Right hindlimb (tissue), 1 donor: ENCODE results near the gene DNAH6.
A peak's percentile ranks its signal among the peaks of the same experiment; 100 is the strongest.
"Not testable (repeated sequence)": the region's sequence is repeated elsewhere in the genome, so short reads cannot be mapped to it uniquely, and the experiment has no call there.

Experiments used
- DNase-seq: peaks from one replicate; pipeline ENCODE4 v3.0.0-alpha.2; 2018

DNAH6 gene, protein sequence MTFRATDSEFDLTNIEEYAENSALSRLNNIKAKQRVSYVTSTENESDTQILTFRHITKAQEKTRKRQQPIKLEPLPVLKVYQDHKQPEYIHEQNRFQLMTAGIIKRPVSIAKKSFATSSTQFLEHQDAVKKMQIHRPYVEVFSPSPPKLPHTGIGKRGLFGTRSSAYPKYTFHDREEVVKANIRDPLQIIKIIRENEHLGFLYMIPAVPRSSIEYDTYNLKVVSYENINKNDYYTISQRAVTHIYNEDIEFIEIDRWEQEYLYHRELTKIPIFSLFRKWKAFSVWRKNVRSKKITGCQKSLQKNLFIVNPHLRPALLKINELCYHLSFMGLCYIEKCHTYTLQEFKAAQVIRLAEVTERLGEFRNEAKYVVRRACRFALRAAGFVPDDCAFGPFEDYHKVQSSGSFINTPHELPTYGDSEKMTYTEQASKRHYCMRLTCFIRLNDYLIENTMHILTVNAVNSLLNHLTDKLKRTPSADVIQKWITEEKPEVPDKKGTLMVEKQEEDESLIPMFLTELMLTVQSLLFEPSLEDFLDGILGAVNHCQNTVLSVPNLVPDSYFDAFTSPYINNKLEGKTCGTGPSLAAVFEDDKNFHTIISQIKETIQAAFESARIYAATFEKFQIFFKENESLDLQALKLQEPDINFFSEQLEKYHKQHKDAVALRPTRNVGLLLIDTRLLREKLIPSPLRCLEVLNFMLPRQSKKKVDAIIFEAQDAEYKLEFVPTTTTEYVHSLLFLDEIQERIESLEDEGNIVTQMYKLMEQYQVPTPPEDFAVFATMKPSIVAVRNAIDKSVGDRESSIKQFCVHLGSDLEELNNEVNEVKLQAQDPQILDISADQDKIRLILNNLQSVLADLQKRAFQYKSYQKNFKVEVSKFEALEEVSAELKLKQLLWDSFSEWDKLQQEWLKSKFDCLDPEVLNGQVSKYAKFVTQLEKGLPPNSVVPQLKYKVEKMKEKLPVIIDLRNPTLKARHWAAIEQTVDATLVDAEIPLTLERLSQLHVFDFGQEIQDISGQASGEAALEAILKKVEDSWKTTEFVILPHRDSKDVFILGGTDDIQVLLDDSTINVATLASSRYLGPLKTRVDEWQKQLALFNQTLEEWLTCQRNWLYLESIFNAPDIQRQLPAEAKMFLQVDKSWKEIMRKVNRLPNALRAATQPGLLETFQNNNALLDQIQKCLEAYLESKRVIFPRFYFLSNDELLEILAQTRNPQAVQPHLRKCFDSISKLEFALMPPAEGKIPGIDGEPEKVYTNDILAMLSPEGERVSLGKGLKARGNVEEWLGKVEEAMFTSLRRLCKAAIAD (N-terminal part only)

GRCh38 chr2:84516234-84516986 is at the start of gene DNAH6:
Gene DNAH6 (plus strand): TSS chr2:84516498. CDS start chr2:84517827, 1,329 bp downstream.
- peak; percentile 97 for DNase-seq

DNA sequence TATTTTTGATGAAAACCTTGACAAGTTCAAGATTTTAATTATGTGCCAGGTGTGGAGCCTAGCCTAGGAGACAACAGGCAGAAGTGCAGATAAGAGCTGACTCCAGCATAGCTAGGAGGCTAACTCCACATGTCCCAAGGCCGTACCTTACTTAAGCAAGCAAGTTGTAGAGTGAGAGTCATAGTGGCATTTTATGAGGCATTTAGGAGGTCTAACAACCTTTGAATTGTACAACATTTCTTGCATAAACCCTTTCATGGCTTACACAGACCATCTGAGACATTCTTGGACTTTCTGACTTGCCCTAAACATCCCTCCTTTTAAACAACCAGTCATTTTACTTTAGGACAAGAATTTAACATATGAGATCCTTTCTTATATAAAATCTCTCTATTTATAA is 48.9 kb upstream of the DNAH6 start:
- DNase-seq = no peak

- DNase-seq = not testable (repeated sequence)
These were observed 43.9 kb upstream of the DNAH6 start for GRCh38 chr2:84472423-84472822.

- no peak for DNase-seq
These were observed 43.3 kb upstream of the DNAH6 start for GRCh38 chr2:84472856-84473565.

DNA sequence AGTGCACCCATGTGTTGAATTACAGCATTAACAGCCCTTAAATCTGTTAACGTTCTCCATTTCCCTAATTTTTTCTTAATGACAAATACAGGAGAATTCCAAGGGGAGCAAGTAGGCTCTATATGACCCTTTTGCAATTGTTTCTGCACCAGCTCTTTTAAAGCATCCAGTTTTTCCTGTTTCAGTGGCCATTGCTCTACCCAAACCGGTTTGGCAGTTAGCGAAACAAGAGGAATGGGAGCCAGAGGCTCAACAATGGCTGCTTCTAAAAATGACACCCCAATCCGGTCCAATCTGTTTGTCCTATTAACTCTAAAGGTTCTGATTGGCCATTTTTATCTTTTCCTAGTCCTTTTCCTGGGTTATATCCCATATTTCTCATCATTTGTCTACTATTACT is 42.1 kb upstream of the DNAH6 start:
- no peak for DNase-seq

DNA sequence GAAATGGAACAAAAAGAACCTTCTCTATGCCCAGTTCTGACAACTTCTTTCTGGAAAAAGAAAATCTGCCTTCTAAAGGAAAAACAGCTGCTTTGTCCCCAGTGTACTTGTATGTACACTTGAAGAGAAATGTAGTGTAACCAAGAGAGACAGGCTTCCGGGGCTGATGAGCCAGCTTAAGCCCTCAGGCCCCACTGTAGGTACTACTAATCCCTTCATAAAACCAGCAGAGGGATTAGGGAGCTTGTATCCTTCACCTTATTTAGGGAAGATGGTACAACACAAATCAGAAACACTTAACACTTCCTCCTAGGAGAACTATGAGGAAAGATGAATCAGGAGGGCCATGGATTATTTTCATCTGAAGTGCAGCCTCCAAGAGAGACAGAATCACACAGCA is 38.4 kb upstream of the DNAH6 start:
- DNase-seq = no peak

GRCh38 chr2:84478867-84479266 is 37.4 kb upstream of the DNAH6 start:
- no peak for DNase-seq

DNA sequence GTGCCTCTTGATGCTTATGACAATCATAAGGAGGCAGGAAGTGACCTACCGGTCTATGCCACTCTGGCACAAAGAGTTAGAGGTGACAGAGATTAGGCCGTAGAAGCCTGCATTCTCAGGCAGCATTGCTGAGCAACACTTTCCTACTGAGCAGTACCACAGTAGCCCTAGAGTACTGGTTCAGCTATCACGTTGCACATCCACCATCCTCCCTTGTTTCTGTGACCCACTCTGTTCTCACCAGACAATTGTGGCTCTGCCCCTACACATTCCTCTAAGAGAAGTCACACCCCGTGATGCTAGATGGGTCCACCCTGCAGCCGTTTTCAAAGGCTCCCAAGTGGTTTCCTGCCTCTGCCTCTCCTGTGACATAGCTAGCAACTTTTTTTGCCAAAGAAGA is 34.6 kb upstream of the DNAH6 start:
- no peak for DNase-seq

- no peak for DNase-seq
These were observed 33.7 kb upstream of the DNAH6 start for GRCh38 chr2:84482603-84483002.

GRCh38 chr2:84483320-84483719 is 33.0 kb upstream of the DNAH6 start:
- no peak for DNase-seq

DNA sequence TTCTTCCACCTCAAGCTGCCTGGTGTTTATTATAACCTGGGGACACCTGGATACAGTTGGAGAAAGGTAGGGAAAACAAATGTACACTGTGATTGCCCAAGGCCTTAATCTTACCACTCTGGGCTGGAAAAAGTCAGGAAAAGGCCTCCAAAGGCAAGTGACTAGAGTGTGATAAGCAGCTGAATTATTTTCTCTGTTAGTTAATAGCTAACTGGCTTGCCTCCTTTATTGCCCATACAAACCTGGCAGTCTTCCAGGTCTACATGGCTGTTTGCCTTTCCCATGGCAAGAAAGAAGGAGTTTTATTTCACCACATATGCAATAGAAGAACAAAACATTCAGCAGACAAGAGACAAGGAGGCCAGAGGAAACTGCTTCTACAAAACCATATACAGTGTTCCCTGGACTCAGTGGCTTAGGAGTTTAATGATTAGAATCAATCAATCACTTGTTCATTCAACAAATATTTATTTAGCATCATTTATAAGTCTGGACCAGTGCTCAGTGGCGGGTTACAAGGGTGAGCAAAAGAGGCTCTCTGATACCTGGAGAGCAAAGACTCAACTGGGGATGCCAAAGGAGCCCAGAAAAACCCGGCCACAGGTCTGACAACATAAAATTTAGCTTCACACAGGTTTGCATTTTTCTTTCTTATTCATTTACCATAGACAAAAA is 29.7 kb upstream of the DNAH6 start:
- peak; percentile 31 for DNase-seq

DNA sequence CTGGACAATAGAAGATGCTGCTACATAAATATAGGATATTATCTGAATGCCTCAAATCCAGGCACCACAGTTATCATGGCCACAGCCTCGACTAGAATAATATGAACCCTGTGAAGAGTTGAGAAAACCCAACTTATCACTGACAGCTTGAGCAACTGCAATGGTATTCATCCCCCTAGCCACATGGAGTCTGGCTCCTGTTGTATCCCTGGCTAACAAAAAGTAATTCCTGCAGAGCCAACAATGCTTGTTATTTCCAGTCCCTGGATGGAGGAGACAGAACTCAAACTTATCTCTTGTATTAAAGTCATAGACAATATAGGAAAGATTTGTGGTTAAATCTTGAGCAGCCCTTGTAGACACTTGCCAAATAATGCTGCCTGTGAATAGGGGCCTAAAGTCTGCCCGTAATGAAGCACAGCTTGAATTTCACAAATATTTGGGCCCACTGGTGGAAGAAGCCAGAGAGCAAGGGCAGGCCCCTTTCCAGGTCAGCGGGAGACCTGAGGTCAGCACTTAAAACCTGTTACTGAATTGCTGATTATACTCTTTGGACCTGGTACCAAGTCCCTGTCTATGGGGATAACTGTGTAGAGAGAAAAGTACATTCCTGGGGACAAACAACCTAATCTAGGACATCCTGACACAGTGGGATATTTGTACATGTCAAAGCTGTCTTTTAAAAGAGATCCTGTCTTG is 28.9 kb upstream of the DNAH6 start:
- no peak for DNase-seq

DNA sequence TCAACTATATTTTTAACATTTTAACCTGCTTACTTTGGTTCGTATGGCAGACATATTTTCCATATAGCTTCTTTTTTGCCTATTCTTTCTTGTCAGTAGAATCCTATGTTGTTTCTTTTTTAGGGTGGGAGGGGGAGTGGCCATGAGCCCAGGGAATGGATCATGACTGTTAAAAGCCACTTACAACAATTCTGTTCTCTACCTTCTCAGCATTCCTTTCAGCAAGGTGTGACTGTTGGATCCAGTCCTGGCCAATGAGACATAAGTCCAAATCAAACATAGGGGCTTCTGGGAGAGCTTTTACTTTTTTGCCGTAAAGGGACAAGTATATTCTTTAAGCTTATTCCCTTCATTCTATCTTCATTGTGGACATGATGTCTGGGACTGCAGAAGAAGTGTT is 25.0 kb upstream of the DNAH6 start:
- no peak for DNase-seq

DNA sequence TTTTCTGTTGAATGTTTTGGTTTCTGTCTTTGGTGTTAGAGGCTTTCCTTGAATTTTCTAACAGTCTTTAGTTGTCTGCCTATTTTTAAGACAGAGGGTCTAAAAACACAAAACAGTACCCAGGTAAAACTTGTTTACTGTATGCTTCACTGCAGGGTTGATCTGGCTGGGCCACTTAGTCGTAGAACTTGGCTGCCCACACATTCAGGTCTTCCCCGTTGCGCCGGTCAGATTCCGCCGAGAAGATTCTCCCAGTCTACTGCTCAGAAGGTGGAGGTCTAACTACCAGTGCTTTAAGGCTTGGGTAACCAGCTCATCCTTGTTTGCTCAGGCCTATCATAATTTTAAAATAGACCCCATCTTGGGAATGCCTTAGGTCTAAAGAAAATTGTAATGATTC is 24.6 kb upstream of the DNAH6 start:
- DNase-seq = no peak

- no peak for DNase-seq
These were observed 23.7 kb upstream of the DNAH6 start for GRCh38 chr2:84492571-84492970.

- no peak for DNase-seq
These were observed 22.8 kb upstream of the DNAH6 start for GRCh38 chr2:84493514-84493913.

DNA sequence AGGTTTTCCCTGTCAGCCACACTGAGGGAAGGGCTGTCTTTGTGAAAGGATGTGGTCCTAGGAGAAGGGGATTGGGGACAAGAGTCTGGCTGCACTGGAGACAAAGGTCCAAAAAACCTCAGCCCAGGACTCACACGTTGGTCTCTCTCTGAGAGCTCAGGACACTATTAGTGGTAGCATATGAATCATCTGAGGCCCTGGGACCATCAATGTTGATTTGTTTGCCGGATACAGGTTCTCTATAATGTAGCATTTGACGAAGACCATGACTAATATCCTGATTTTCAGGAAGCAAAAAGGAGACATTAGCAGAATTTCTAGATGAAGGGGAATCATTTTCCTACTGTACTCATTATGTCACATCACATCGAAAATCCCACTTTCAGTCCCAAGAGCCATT is 22.2 kb upstream of the DNAH6 start:
- no peak for DNase-seq

DNA sequence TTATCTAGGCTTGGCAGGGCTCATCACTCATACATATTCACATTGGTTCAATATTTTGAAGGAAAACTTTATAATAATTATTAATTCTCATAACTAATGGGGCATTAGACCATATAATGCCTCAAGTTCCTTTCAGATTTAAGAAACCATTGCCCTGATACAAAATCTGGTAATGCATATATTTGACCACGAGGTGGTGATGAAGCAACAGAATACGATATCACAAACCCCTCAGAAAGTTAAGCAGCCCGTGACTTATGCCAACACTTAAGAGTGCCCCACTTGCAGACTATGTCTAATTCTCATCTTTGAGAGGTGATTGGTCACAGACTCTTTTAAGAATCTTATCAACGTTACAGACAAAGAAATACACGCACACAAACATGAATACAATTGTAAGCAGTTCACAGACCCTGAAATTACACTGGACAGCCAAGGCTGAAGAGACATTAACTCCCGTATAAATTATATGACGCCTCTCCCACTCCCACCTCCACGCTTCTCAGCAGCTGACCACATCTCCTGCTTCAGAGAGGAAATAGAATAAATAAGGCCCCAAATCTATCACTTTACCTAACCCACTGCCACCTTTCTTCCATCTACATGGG is 20.7 kb upstream of the DNAH6 start:
- no peak for DNase-seq

DNA sequence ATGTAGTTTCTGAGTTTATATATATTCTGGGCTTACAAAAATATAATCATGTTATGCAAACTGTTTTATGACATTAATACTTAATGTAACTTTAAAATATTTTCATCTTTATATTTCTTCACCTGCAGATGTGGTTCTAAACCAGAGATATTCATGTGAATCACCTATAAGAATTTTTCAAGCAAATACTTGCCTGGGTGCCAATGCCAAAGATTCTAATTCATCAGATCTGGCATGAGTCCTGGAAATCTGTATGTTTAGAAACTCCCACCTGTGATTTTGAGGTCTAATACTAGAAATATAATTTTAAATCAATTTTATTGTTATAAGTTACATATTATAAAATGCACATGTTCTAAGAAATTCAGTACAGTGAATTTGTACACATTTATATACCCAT is 19.9 kb upstream of the DNAH6 start:
- no peak for DNase-seq

DNA sequence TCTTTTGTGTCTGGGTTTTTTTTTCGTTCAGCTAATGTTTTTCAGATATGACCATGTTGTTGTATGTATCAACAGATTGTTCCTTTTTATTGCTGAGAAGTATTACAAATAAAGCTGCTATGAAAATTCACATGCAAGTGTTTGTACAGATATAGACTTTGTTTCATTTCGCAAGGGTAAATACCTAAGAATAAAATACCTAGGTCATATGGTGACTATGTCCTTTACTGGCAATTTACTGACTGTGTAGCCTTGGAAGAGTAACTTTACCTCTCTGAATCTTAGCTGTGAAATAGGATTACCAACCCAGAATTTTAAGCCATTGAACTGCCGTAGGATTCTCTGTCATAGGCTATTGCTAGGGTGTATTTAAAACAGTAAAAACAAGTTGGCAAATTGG is 19.0 kb upstream of the DNAH6 start:
- DNase-seq = no peak
